IMR-90 (cell line): ENCODE data around the gene CDH12. TPM values are rescaled to one million over a fixed set of nuclear protein-coding genes. Genes with fewer than 3 reads are reported as not detected.

Source experiments
- ATAC-seq: fragments of 200-7000 bp; cut with Tn5 transposase; 2 replicates; pipeline ENCODE4 v1.9.1; 2020; ENCODE audit warnings: low read depth, mild to moderate bottlenecking, moderate library complexity
- BruUV-seq: library from RNA; stranded (reverse); fragments of 400-500 nt; replicated peaks from 2 replicates; lab custom pipeline; 2021; lab: Mats Ljungman, UMichigan
- CTCF ChIA-PET: fragments of 300-600 bp; formaldehyde crosslinking; extraction: SDS; loops from one replicate; lab custom pipeline; 2021; ENCODE audit warnings: antibody characterized with exemption; lab: Yijun Ruan, JAX
- POLR2A ChIA-PET: fragments of 300-600 bp; sonication (Branson Sonifier 250); formaldehyde crosslinking; loops from one replicate; lab custom pipeline; 2022; ENCODE audit warnings: antibody characterized with exemption; ENCODE audit not compliant: unreplicated experiment; lab: Charles Lee
- DNase-seq: peaks from one replicate; pipeline ENCODE4 v3.0.0; 2013
- H2AFZ ChIP-seq: replicated peaks from 2 replicates; pipeline ENCODE3; 2013; ENCODE audit warnings: low read length, mild to moderate bottlenecking; ENCODE audit not compliant: poor library complexity
- H2AK5ac ChIP-seq: 2 replicates; pipeline ENCODE4 v1.6.1; 2013; ENCODE audit warnings: low read depth, low read length, inconsistent platforms
- H2AK9ac ChIP-seq: replicated peaks from 2 replicates; pipeline ENCODE3; 2013; ENCODE audit warnings: mild to moderate bottlenecking, low read depth, low read length, moderate library complexity; ENCODE audit not compliant: poor library complexity
- H2BK120ac ChIP-seq: 2 replicates; pipeline ENCODE4 v1.6.1; 2013; ENCODE audit warnings: low read depth, low read length, inconsistent platforms
- H2BK15ac ChIP-seq: 3 replicates; pipeline ENCODE4 v1.6.1; 2013; ENCODE audit warnings: low read depth, low read length, inconsistent platforms
- H2BK20ac ChIP-seq: 2 replicates; pipeline ENCODE4 v1.6.1; 2013; ENCODE audit warnings: low read depth, mild to moderate bottlenecking, inconsistent platforms, low read length, moderate library complexity
- H2BK5ac ChIP-seq: 2 replicates; pipeline ENCODE4 v1.6.1; 2013; ENCODE audit warnings: mild to moderate bottlenecking, low read depth, low read length, inconsistent platforms; ENCODE audit not compliant: poor library complexity, severe bottlenecking
- H3K14ac ChIP-seq: replicated peaks from 2 replicates; pipeline ENCODE4 v1.6.1; 2013; ENCODE audit warnings: low read depth, low read length, inconsistent platforms
- H3K18ac ChIP-seq: 2 replicates; pipeline ENCODE4 v1.6.1; 2013; ENCODE audit warnings: low read depth, low read length, control low read depth
- H3K23ac ChIP-seq: 2 replicates; pipeline ENCODE4 v1.6.1; 2013; ENCODE audit warnings: low read depth, low read length, inconsistent platforms
- H3K27ac ChIP-seq: 2 replicates; pipeline ENCODE4 v1.5.1; 2013; ENCODE audit warnings: mild to moderate bottlenecking, control low read depth, low read length; ENCODE audit not compliant: insufficient read depth
- H3K27me3 ChIP-seq: 2 replicates; pipeline ENCODE4 v1.6.1; 2013; ENCODE audit warnings: low read length; ENCODE audit not compliant: control insufficient read depth, insufficient read depth
- H3K36me3 ChIP-seq: 2 replicates; pipeline ENCODE4 v1.6.1; 2013; ENCODE audit warnings: low read length, mixed read lengths; ENCODE audit not compliant: control insufficient read depth, insufficient read depth
- H3K4ac ChIP-seq: 2 replicates; pipeline ENCODE4 v1.6.1; 2013; ENCODE audit warnings: low read depth, low read length, inconsistent platforms
- H3K4me1 ChIP-seq: 2 replicates; pipeline ENCODE4 v1.6.1; 2013; ENCODE audit warnings: low read length, mixed read lengths; ENCODE audit not compliant: control insufficient read depth, insufficient read depth
- H3K4me2 ChIP-seq: 2 replicates; pipeline ENCODE4 v1.6.1; 2013; ENCODE audit warnings: low read depth, mild to moderate bottlenecking, control low read depth, low read length, moderate library complexity
- H3K4me3 ChIP-seq: 2 replicates; pipeline ENCODE4 v1.5.1; 2013; ENCODE audit warnings: low read depth, mild to moderate bottlenecking, control low read depth, low read length, moderate library complexity; ENCODE audit not compliant: insufficient read depth
- H3K56ac ChIP-seq: 2 replicates; pipeline ENCODE4 v1.6.1; 2013; ENCODE audit warnings: low read length, inconsistent platforms; ENCODE audit not compliant: insufficient read depth; ENCODE audit errors: extremely low read depth
- H3K79me1 ChIP-seq, 2 experiments: 2 replicates each; pipeline ENCODE4 v1.6.1; 2013; ENCODE audit warnings: low read length in 2 of 2, inconsistent platforms in 1 of 2, low read depth in 1 of 2
- H3K9ac ChIP-seq: 2 replicates; pipeline ENCODE4 v1.6.1; 2013; ENCODE audit warnings: low read depth, low read length, control low read depth
- H3K9me1 ChIP-seq: 2 replicates; pipeline ENCODE4 v1.6.1; 2013; ENCODE audit warnings: low read length, inconsistent platforms; ENCODE audit not compliant: insufficient read depth
- H3K9me3 ChIP-seq: 2 replicates; pipeline ENCODE4 v1.6.1; 2013; ENCODE audit warnings: low read length; ENCODE audit not compliant: control insufficient read depth, insufficient read depth
- H4K20me1 ChIP-seq: 2 replicates; pipeline ENCODE4 v1.6.1; 2013; ENCODE audit warnings: low read length, inconsistent platforms; ENCODE audit not compliant: insufficient read depth
- H4K5ac ChIP-seq: 2 replicates; pipeline ENCODE4 v1.6.1; 2013; ENCODE audit warnings: mild to moderate bottlenecking, low read depth, low read length, control low read depth
- H4K8ac ChIP-seq, 2 experiments: 2 replicates each; pipeline ENCODE4 v1.6.1; 2013; ENCODE audit warnings: low read depth in 2 of 2, low read length in 2 of 2, control low read depth in 1 of 2, inconsistent platforms in 1 of 2
- H4K91ac ChIP-seq: 2 replicates; pipeline ENCODE4 v1.6.1; 2013; ENCODE audit warnings: low read depth, low read length, inconsistent platforms; ENCODE audit not compliant: insufficient read depth
- FOS ChIP-seq: fragments of 150-350 bp; IDR thresholded peaks from 2 replicates; pipeline ENCODE4 v1.6.1; 2016; ENCODE audit warnings: low read depth, low read length
- WGBS, 2 experiments: methylation state at CpG; one replicate each; pipeline versions ENCODE4 v1.1.5 to v1.1.7; 2013; ENCODE audit warnings: missing lambda C conversion rate in 2 of 2; ENCODE audit not compliant: insufficient read length in 1 of 2; ENCODE audit errors: extremely low coverage in 2 of 2; 5-methylcytosine and 5-hydroxymethylcytosine counted together
- dilution Hi-C: fragments of 300-500 bp; cut with HindIII; formaldehyde crosslinking; loops from one replicate; pipeline ENCODE4 v1.14.3; 2018; ENCODE audit warnings: low sequenced_read_pairs; ENCODE audit not compliant: unreplicated experiment
- in situ Hi-C: fragments of 300-500 bp; cut with MboI; formaldehyde crosslinking; loops from 3 replicates; pipeline ENCODE4 v1.14.3; 2019; ENCODE audit warnings: low sequenced_read_pairs, inconsistent platforms, mixed read lengths
- intact Hi-C: fragments of 100-400 bp; cut with micrococcal nuclease; formaldehyde crosslinking; loops from 2 replicates; pipeline ENCODE4 v1.10.0; 2022
- polyA plus RNA-seq, 3 experiments: library from polyadenylated mRNA; depleted of rRNA; stranded (reverse); fragments of >200 nt; gene quantifications; 2 replicates each; pipeline ENCODE4 v1.2.3, GENCODE V29; 2012; ENCODE audit warnings: low replicate concordance in 1 of 3
- total RNA-seq: library from RNA; depleted of rRNA; stranded (reverse); fragments of >200 nt; gene quantifications from 2 replicates; pipeline ENCODE4 v1.2.3, GENCODE V29; 2012
- TF ChIP-seq, protein P1 (sequence below): fragments of 150-350 bp; IDR thresholded peaks from 2 replicates; pipeline ENCODE4 v1.6.1; 2016; ENCODE audit warnings: low read depth, mild to moderate bottlenecking, low read length, moderate library complexity, borderline replicate concordance
- TF ChIP-seq, protein P2 (sequence below): fragments of 150-350 bp; IDR thresholded peaks from 2 replicates; pipeline ENCODE4 v1.6.1; 2017; ENCODE audit warnings: mild to moderate bottlenecking, antibody characterized with exemption, low read length, low read depth

CDH12 gene
- total and polyA plus RNA-seq, 2 of the 4 experiments (the other 2 are of a cell fraction), result not detected

DNA sequence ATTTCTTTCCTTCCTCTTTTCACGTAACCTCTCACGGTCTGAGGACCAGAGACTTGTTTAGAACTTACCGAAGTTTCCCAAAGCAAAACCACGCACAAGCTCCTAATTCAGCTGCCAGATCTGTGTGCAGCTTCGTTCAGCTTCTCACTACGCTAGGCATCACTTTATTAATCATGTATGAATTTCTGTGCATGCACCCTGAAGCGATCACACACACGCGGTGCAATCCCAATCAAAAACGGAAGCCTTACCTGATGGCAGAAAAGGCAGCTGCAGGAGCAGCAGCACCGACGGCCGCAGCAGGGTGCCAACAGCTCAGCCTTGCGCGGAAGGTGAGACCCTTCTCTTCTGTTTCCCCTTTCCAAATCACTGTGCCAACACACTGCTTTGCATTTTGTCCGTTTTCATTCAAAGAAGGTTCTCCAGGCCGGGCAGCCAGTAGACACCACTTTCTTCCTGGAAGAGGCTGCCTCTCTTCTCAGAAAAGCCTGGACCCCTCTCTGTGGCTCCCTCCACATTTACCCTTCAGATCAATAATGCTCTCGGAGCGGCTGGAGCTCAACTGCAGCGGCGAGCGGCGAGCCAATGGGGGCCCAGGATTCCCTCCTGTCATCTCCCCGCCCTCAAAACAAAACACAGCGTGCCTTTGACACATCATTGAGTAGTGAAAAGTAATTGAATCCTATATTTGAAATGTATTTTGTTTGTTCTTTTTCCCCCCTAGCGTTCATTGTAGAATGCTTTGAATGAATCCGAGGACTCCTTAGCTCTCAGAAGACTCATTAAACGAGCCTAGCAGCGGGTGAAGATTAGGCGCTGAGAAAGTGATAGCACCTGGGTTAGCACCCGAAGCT is at the start of gene CDH12 (continued):
- TF ChIP-seq, protein P1, sequence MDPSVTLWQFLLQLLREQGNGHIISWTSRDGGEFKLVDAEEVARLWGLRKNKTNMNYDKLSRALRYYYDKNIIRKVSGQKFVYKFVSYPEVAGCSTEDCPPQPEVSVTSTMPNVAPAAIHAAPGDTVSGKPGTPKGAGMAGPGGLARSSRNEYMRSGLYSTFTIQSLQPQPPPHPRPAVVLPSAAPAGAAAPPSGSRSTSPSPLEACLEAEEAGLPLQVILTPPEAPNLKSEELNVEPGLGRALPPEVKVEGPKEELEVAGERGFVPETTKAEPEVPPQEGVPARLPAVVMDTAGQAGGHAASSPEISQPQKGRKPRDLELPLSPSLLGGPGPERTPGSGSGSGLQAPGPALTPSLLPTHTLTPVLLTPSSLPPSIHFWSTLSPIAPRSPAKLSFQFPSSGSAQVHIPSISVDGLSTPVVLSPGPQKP, result no peak

DNA sequence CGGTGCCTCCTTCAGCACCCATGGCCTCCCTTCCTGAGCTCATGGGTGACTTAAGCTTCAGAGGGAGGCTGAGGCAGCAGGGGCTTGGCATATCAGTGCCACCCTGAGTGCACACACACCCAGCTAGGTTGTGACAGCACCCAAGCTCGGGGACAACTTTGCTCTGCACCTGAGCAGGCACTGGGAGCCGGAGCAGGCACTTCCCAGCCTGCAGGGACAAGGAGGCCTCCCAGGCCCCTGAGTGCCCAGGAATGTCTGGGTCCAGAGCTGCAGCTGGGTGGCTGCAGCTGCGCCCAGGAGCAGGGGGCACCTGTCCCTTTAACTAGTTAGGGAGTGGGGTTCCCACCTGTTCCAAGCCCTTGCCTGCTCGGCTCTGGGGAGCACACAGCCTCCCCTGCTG is 48.7 kb upstream of the CDH12 start:
- no peaks in the 10 kb centered on the region for H3K79me1 ChIP-seq
- H4K8ac ChIP-seq, result no peak overlapping the region
- H3K27ac ChIP-seq, result no peak overlapping the region
- no peaks in the 10 kb centered on the region for H3K4me1 ChIP-seq
- H4K20me1 ChIP-seq, result no peaks in the 10 kb centered on the region
- DNase-seq (no peak), ATAC-seq (no peak)
- in situ Hi-C loops (no loop called here), intact Hi-C loops (no loop called here), dilution Hi-C loops (no loop called here)
- no peak overlapping the region for H2BK15ac ChIP-seq
- no peak overlapping the region for H3K4ac ChIP-seq
- no peak overlapping the region for H3K4me2 ChIP-seq
- H2BK20ac ChIP-seq, result no peak overlapping the region
- no peak overlapping the region for H3K9ac ChIP-seq
- H3K4me3 ChIP-seq, result no peak overlapping the region
- H4K91ac ChIP-seq, result no peak overlapping the region
- H2BK5ac ChIP-seq, result no peak overlapping the region
- 39% methylated on average over 2 of the region's 5 CpGs; no CpG with 5 or more reads in 1 of the 2 experiments for WGBS, 2 experiments
- H3K27me3 ChIP-seq, result no peaks in the 10 kb centered on the region
- H3K18ac ChIP-seq, result no peak overlapping the region
- H2AK5ac ChIP-seq, result no peak overlapping the region
- H3K14ac ChIP-seq, result no peak overlapping the region
- no peaks in the 10 kb centered on the region for H3K9me1 ChIP-seq
- ChIA-PET POLR2A (no interaction called here), CTCF (no interaction called here)
- TF ChIP-seq, protein P2, sequence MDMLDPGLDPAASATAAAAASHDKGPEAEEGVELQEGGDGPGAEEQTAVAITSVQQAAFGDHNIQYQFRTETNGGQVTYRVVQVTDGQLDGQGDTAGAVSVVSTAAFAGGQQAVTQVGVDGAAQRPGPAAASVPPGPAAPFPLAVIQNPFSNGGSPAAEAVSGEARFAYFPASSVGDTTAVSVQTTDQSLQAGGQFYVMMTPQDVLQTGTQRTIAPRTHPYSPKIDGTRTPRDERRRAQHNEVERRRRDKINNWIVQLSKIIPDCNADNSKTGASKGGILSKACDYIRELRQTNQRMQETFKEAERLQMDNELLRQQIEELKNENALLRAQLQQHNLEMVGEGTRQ, result no peak
- no peak for TF ChIP-seq FOS
- no peaks in the 10 kb centered on the region for H3K36me3 ChIP-seq
- H2AFZ ChIP-seq, result no peak overlapping the region
- no TSS peak for BruUV-seq
- H3K23ac ChIP-seq, result no peak overlapping the region
- no peak overlapping the region for H2AK9ac ChIP-seq
- no peak overlapping the region for H4K5ac ChIP-seq
- H3K9me3 ChIP-seq, result peaks cover 9% of the 10 kb centered on the region
- no peak overlapping the region for H2BK120ac ChIP-seq
- no peak overlapping the region for H3K56ac ChIP-seq
